HUES6 (cell line): ENCODE data around the gene SF3A1.

Experiments used
- H3K27ac ChIP-seq: 2 replicates; pipeline ENCODE4 v1.7.0; 2013; ENCODE audit warnings: low read depth, mild to moderate bottlenecking, low read length, inconsistent platforms
- H3K27me3 ChIP-seq: 2 replicates; pipeline ENCODE4 v1.6.1; 2013; ENCODE audit warnings: low read length; ENCODE audit not compliant: control insufficient read depth, insufficient read depth
- H3K36me3 ChIP-seq: 2 replicates; pipeline ENCODE4 v1.6.1; 2013; ENCODE audit warnings: low read length; ENCODE audit not compliant: control insufficient read depth, insufficient read depth
- H3K4me1 ChIP-seq: 2 replicates; pipeline ENCODE4 v1.6.1; 2013; ENCODE audit warnings: low read length; ENCODE audit not compliant: control insufficient read depth, insufficient read depth
- H3K4me3 ChIP-seq: 2 replicates; pipeline ENCODE4 v1.5.1; 2013; ENCODE audit warnings: low read depth, low read length
- H3K9ac ChIP-seq: one replicate; pipeline ENCODE4 v1.6.1; 2013; ENCODE audit warnings: mild to moderate bottlenecking, low read length
- H3K9me3 ChIP-seq: 2 replicates; pipeline ENCODE4 v1.6.1; 2013; ENCODE audit warnings: low read depth, low read length; ENCODE audit not compliant: control insufficient read depth, insufficient read depth

The SF3A1 gene

GRCh38 chr22:30320021-30320556, 36.6 kb downstream of the SF3A1 start:
- Histone ChIP-seq H3K27ac (no peak overlapping the region), H3K4me1 (peaks cover 8% of the 10 kb centered on the region), H3K9ac (no peak overlapping the region), H3K27me3 (no peaks in the 10 kb centered on the region), H3K9me3 (no peaks in the 10 kb centered on the region), H3K36me3 (no peaks in the 10 kb centered on the region), H3K4me3 (no peak overlapping the region)

- H3K27ac ChIP-seq, result no peak overlapping the region
- no peaks in the 10 kb centered on the region for H3K9me3 ChIP-seq
- no peak overlapping the region for H3K9ac ChIP-seq
- H3K27me3 ChIP-seq, result no peaks in the 10 kb centered on the region
- H3K4me3 ChIP-seq, result no peak overlapping the region
- no peaks in the 10 kb centered on the region for H3K36me3 ChIP-seq
- H3K4me1 ChIP-seq, result peaks cover 7% of the 10 kb centered on the region
Measured at GRCh38 chr22:30318799-30319419, 37.8 kb downstream of the SF3A1 start.

GRCh38 chr22:30317778-30318177, 38.9 kb downstream of the SF3A1 start:
- no peak overlapping the region for H3K4me3 ChIP-seq
- peaks cover 7% of the 10 kb centered on the region for H3K4me1 ChIP-seq
- H3K36me3 ChIP-seq, result no peaks in the 10 kb centered on the region

GRCh38 chr22:30315962-30316576, 40.6 kb downstream of the SF3A1 start:
- peaks cover 9% of the 10 kb centered on the region for H3K4me1 ChIP-seq
- no peak overlapping the region for H3K27ac ChIP-seq
- H3K9me3 ChIP-seq, result no peaks in the 10 kb centered on the region
- H3K27me3 ChIP-seq, result no peaks in the 10 kb centered on the region
- H3K36me3 ChIP-seq, result no peaks in the 10 kb centered on the region
- no peak overlapping the region for H3K4me3 ChIP-seq
- no peak overlapping the region for H3K9ac ChIP-seq

More at GRCh38 chr22:30317778-30318177, 38.9 kb downstream of the SF3A1 start:
- no peaks in the 10 kb centered on the region for H3K27me3 ChIP-seq
- no peaks in the 10 kb centered on the region for H3K9me3 ChIP-seq
- H3K9ac ChIP-seq, result no peak overlapping the region
- H3K27ac ChIP-seq, result no peak overlapping the region

- Histone ChIP-seq H3K27ac (no peak overlapping the region), H3K9ac (no peak overlapping the region), H3K27me3 (no peaks in the 10 kb centered on the region), H3K4me1 (peaks cover 18% of the 10 kb centered on the region), H3K4me3 (no peak overlapping the region), H3K36me3 (no peaks in the 10 kb centered on the region), H3K9me3 (no peaks in the 10 kb centered on the region)
Measured at GRCh38 chr22:30314915-30315314, 41.8 kb downstream of the SF3A1 start.

GRCh38 chr22:30313527-30314363, 42.9 kb downstream of the SF3A1 start:
- Histone ChIP-seq H3K9me3 (no peaks in the 10 kb centered on the region), H3K27ac (no peak overlapping the region), H3K9ac (no peak overlapping the region)

GRCh38 chr22:30312053-30312452, 44.6 kb downstream of the SF3A1 start:
- H3K4me3 ChIP-seq, result no peak overlapping the region
- H3K27me3 ChIP-seq, result no peaks in the 10 kb centered on the region
- no peak overlapping the region for H3K9ac ChIP-seq
- no peaks in the 10 kb centered on the region for H3K36me3 ChIP-seq
- H3K9me3 ChIP-seq, result no peaks in the 10 kb centered on the region
- H3K4me1 ChIP-seq, result peaks cover 18% of the 10 kb centered on the region
- no peak overlapping the region for H3K27ac ChIP-seq

More at GRCh38 chr22:30313527-30314363, 42.9 kb downstream of the SF3A1 start:
- peaks cover 18% of the 10 kb centered on the region for H3K4me1 ChIP-seq
- no peaks in the 10 kb centered on the region for H3K27me3 ChIP-seq
- no peak overlapping the region for H3K4me3 ChIP-seq
- H3K36me3 ChIP-seq, result no peaks in the 10 kb centered on the region

GRCh38 chr22:30310881-30311771, 45.6 kb downstream of the SF3A1 start:
- H3K9me3 ChIP-seq, result no peaks in the 10 kb centered on the region
- H3K4me1 ChIP-seq, result peaks cover 18% of the 10 kb centered on the region
- H3K27me3 ChIP-seq, result no peaks in the 10 kb centered on the region
- H3K27ac ChIP-seq, result no peak overlapping the region
- H3K4me3 ChIP-seq, result no peak overlapping the region
- H3K9ac ChIP-seq, result peak overlapping the region; percentile 8
- H3K36me3 ChIP-seq, result no peaks in the 10 kb centered on the region

GRCh38 chr22:30309951-30310741, 46.5 kb downstream of the SF3A1 start:
- no peak overlapping the region for H3K27ac ChIP-seq
- H3K27me3 ChIP-seq, result no peaks in the 10 kb centered on the region
- no peaks in the 10 kb centered on the region for H3K36me3 ChIP-seq
- H3K4me1 ChIP-seq, result peaks cover 25% of the 10 kb centered on the region
- H3K9me3 ChIP-seq, result no peaks in the 10 kb centered on the region
- H3K4me3 ChIP-seq, result no peak overlapping the region
- no peak overlapping the region for H3K9ac ChIP-seq
